Testis (tissue), 3 donors: ENCODE results near the gene KLF15. TPM values are rescaled to one million over a fixed set of nuclear protein-coding genes. Genes with fewer than 3 reads are reported as not detected.

Experiments
- DNase-seq: peaks from one replicate; pipeline ENCODE4 v3.0.0-alpha.2; 2019
- H3K27ac ChIP-seq, 2 donors: fragments of 200-600 bp; sonication (generic); one replicate each; pipeline ENCODE4 v1.5.1; 2019
- H3K27me3 ChIP-seq: fragments of 200-600 bp; sonication (generic); one replicate; pipeline ENCODE4 v1.5.1; 2019
- H3K36me3 ChIP-seq: fragments of 200-600 bp; sonication (generic); one replicate; pipeline ENCODE4 v1.5.1; 2017; ENCODE audit warnings: low read depth; ENCODE audit errors: missing control alignments
- H3K4me1 ChIP-seq: fragments of 200-600 bp; sonication (generic); one replicate; pipeline ENCODE4 v1.5.1; 2019
- H3K4me3 ChIP-seq, 2 donors: fragments of 200-600 bp; sonication (generic); one replicate each; pipeline ENCODE4 v1.5.1; 2017 to 2019
- H3K9me3 ChIP-seq: fragments of 200-600 bp; sonication (generic); one replicate; pipeline ENCODE4 v1.5.1; 2017
- POLR2A ChIP-seq: fragments of 450-650 bp; IDR thresholded peaks from one replicate; pipeline ENCODE4 v1.6.1; 2017; ENCODE audit warnings: antibody characterized with exemption, mild to moderate bottlenecking, moderate library complexity
- WGBS, 2 donors: methylation state at CpG; one replicate each; pipeline ENCODE4 v1.1.5; 2018; 5-methylcytosine and 5-hydroxymethylcytosine counted together
- intact Hi-C: fragments of 100-400 bp; cut with DNase I; formaldehyde crosslinking; loops from one replicate; pipeline ENCODE4 v1.15.1; 2023; ENCODE audit warnings: low total_unique reads
- polyA plus RNA-seq: library from polyadenylated mRNA; stranded (reverse); fragments of 350-450 nt; fragmentation: Illumina TruSeq; extraction: RNeasy Lipid Tissue Mini Kit (QIAGEN cat#74804); gene quantifications from one replicate; pipeline ENCODE4 v1.2.3, GENCODE V29; 2014; ENCODE audit warnings: low read depth, low replicate concordance; ENCODE audit not compliant: insufficient read depth
- total RNA-seq, 2 donors: library from RNA; depleted of rRNA; stranded (reverse); fragments of >200 nt; gene quantifications; one replicate each; pipeline ENCODE4 v1.2.3, GENCODE V29; 2016
- TF ChIP-seq, protein P1 (sequence below), 3 experiments: fragments of 450-650 bp in 2 of 3; fragments of 200-600 bp in 1 of 3; sonication (generic) in 1 of 3; IDR thresholded peaks; one replicate each; pipeline ENCODE4 v1.5.1; 2016 to 2019; ENCODE audit warnings: antibody characterized with exemption in 3 of 3, mild to moderate bottlenecking in 2 of 3, moderate library complexity in 1 of 3

Gene KLF15
- total and polyA plus RNA-seq, 3 donors from 2014 or later = 8.5 to 36.1 (median 32.0) TPM

DNA sequence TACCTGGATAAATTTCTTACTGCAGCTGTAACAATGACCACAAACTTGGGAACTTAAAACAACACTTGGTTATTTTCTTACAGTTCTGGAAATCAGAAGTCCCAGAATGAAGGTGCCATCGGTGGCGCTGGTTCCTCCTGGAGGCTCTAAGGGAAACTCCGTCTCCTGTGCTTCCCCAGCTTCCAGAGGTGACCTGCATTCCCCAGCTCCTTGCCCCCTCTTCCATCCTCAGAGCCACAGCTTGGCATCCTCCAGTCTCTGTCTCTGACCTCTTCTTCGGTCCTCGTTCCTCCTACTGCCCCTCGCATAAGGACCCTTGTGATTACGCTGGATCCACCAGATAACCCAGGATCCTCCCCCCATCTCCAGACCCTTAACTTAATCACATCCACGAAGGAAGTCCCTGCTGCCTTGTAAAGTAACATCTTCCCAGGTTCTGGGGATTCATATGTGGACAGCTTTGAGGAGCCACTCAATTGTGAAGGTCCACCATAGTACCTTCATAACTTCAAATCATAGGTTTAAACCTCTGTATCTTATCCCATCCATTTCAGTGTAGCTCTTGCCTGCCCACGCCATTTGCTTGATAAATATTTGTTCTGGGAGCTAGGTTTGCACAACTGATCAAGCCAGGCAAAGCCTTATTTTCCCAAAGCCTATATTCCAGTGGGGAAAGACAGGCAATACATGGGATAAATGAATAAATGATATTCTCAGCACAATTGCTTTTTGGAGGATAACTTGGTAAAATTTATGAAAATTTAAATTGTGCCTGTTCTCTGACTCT lies 34.8 kb downstream of the KLF15 start:
- Histone ChIP-seq H3K9me3 (no peaks in the 10 kb centered on the region), H3K27ac (no peak overlapping the region), H3K27me3 (no peaks in the 10 kb centered on the region), H3K4me3 (no peak overlapping the region), H3K4me1 (no peaks in the 10 kb centered on the region), H3K36me3 (no peaks in the 10 kb centered on the region)
- DNase-seq = no peak
- TF ChIP-seq, protein P1, sequence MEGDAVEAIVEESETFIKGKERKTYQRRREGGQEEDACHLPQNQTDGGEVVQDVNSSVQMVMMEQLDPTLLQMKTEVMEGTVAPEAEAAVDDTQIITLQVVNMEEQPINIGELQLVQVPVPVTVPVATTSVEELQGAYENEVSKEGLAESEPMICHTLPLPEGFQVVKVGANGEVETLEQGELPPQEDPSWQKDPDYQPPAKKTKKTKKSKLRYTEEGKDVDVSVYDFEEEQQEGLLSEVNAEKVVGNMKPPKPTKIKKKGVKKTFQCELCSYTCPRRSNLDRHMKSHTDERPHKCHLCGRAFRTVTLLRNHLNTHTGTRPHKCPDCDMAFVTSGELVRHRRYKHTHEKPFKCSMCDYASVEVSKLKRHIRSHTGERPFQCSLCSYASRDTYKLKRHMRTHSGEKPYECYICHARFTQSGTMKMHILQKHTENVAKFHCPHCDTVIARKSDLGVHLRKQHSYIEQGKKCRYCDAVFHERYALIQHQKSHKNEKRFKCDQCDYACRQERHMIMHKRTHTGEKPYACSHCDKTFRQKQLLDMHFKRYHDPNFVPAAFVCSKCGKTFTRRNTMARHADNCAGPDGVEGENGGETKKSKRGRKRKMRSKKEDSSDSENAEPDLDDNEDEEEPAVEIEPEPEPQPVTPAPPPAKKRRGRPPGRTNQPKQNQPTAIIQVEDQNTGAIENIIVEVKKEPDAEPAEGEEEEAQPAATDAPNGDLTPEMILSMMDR (IDR thresholded peaks at IDR 0.05) = no peak
- no peak for TF ChIP-seq POLR2A
- WGBS, 2 donors = 77 to 81% methylated on average over 9 of the region's 9 CpGs
- intact Hi-C loops = no loop called here

DNA sequence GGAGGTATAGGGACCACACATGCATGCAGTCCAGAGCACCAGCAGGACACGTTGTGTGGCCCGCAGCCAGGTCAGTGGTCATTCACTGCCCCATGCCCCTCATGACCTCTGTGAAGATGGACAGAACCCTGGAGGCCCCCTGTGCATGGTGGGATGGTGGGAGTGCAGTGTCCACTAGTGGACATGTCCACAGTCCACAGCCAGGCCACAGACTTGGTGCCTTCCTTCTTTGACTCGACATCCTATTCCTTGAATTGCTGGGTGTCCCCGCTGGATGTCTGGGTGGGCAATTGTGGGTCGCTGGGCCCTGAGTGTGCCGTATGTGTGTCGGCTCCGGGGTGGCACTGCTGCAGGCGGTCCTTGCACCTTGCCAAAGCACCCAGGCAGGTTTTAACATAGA lies 35.7 kb downstream of the KLF15 start:
- intact Hi-C loops = no loop called here
- H3K36me3 ChIP-seq = no peaks in the 10 kb centered on the region
- H3K4me3 ChIP-seq = no peak overlapping the region
- no peaks in the 10 kb centered on the region for H3K27me3 ChIP-seq
- TF ChIP-seq POLR2A = no peak
- TF ChIP-seq, protein P1 (IDR thresholded peaks at IDR 0.05) = no peak
- 79 to 89% methylated on average over 7 to 9 of the region's 9 CpGs for WGBS, 2 donors
- H3K4me1 ChIP-seq = no peaks in the 10 kb centered on the region
- no peak for DNase-seq
- H3K27ac ChIP-seq = no peak overlapping the region
- H3K9me3 ChIP-seq = no peaks in the 10 kb centered on the region

DNA sequence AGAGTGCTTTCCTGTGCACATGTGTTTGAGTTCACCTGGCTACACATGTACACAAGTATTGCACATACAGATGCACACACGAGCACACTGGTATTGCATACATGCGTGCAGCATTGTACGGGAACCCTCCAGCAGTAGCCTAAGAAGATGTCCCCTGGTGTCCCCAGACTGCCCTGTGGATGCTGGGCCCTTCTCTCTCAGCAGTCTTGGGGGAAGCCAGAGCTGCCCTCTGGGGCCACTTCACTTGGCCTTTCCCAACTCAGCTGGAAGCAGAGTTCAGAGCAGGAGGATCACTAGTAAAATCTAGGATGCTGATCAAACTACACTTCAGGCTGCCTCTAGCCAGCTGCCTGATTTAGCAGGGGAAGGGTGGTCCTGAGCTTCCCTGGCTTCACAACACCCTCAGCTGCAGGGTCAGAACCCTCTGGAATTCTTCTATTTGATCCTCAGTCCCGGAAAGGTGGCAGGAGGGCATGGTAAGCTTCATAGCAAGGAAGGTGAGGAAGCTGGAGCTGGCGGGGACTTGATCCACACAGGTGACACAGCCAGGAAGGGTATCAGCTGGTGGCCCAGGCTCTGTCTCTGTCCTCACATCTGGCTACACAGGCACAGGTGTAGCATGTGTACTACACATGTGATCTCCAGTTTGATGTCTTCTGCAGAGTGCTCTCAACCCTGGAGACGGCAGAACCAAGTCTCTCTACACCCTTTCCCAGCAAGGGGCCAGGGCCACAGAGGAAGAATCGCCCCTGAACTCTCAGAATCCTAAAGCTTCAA lies 36.5 kb downstream of the KLF15 start:
- no peaks in the 10 kb centered on the region for H3K36me3 ChIP-seq
- no peaks in the 10 kb centered on the region for H3K27me3 ChIP-seq
- H3K4me3 ChIP-seq = no peak overlapping the region
- DNase-seq = no peak
- H3K9me3 ChIP-seq = no peaks in the 10 kb centered on the region
- H3K27ac ChIP-seq = no peak overlapping the region
- no peak for TF ChIP-seq POLR2A
- TF ChIP-seq, protein P1 (IDR thresholded peaks at IDR 0.05) = no peak
- 88 to 96% methylated on average over 5 to 7 of the region's 7 CpGs for WGBS, 2 donors
- no peaks in the 10 kb centered on the region for H3K4me1 ChIP-seq
- intact Hi-C loops = no loop called here

DNA sequence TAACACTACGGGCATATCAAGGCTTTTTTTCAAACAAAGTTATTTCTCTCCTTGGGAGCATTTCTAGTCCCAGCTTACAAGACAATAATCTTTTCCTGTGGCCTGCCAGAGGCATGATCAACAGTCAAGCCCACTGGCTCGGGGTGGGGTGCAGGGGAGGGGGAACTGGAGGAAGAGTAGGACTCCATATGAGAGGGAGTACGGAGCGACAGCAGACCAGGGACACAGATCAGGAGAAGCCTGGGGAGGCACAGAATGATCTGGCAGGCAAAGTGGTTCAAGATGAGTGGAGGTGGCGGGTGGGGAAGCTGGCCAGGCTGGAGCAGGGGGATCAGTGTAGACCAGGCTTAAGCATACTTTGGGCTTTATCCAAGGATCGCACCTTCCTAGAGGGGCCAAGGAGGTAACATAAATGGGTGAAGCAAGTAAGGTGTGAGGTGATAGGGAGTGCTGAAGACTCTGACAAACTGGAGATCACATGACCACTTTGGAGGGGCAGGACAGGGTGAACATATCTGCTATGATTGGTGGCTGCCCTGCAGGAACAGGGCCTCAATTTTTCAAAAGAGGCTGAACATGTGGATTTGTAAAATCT lies 37.4 kb downstream of the KLF15 start:
- H3K4me3 ChIP-seq = no peak overlapping the region
- H3K27ac ChIP-seq = no peak overlapping the region
- no peak for TF ChIP-seq POLR2A
- TF ChIP-seq, protein P1 (IDR thresholded peaks at IDR 0.05) = no peak
- peaks cover 7% of the 10 kb centered on the region for H3K4me1 ChIP-seq
- H3K9me3 ChIP-seq = no peaks in the 10 kb centered on the region
- H3K27me3 ChIP-seq = no peaks in the 10 kb centered on the region
- intact Hi-C loops = no loop called here
- no peak for DNase-seq
- H3K36me3 ChIP-seq = no peaks in the 10 kb centered on the region
- WGBS, 2 donors = 87 to 90% methylated on average over 6 of the region's 6 CpGs
